ENCODE results near the gene XIAP. TPM values are rescaled to one million over a fixed set of nuclear protein-coding genes. Genes with fewer than 3 reads are reported as not detected.

The XIAP gene
- total and polyA plus RNA-seq, 9 of the 15 experiments (the other 6 are each of a cell fraction or from before 2014, with no cell fraction given): 5.7 to 40.5 (median 19.8) TPM

GRCh38 chrX:123960956-123961267, 101.1 kb downstream of the XIAP start:
- Histone ChIP-seq H3K27ac (ENCODE audit: extremely low read depth, low read depth, low read length) (peak overlapping the region; percentile 99), H3K4me2 (ENCODE audit: insufficient read depth, low read length) (peak overlapping the region; percentile 83), H3K79me2 (ENCODE audit: control insufficient read depth, insufficient read depth, low read length) (peaks cover 67% of the 10 kb centered on the region), H3K9me3 (replicated peaks; ENCODE audit: control insufficient read depth, insufficient read depth, low read depth, low read length) (no peaks in the 10 kb centered on the region), H3K9me1 (ENCODE audit: control insufficient read depth, insufficient read depth, low read length) (no peaks in the 10 kb centered on the region), H3K4me3 (peak overlapping the region; percentile 95), H2AFZ (ENCODE audit: low read depth, low read length) (peak overlapping the region; percentile 67), H4K20me1 (replicated peaks; ENCODE audit: control insufficient read depth, insufficient read depth, low read length) (no peaks in the 10 kb centered on the region; the same call in 1 of the 2 replicates), H3K36me3 (ENCODE audit: control insufficient read depth, insufficient read depth, low read length) (peaks cover 5% of the 10 kb centered on the region; the same call in 1 of the 3 replicates), H3K4me1 (replicated peaks in 1 of 2; ENCODE audit: control insufficient read depth in 2 of 2, insufficient read depth in 2 of 2, low read length in 2 of 2) (peaks cover 4 to 5% of the 10 kb centered on the region in 2 experiments; a peak in 2 of 5 replicates), H3K9ac (ENCODE audit: insufficient read depth in 1 of 2, low read depth in 2 of 2, low read length in 2 of 2) (peak overlapping the region; percentile 97 to 98), H3K27me3 (ENCODE audit: control insufficient read depth in 2 of 2, insufficient read depth in 2 of 2, low read length in 2 of 2) (no peaks in the 10 kb centered on the region)
- intact Hi-C loops (cut with micrococcal nuclease) (loop anchor here (5.0 kb wide), 2 partner anchors 261 to 386 kb away; partner anchors contain the start of gene SH2D1A), in situ Hi-C loops (cut with MboI) (no loop called here)
- ATAC-seq (no peak), DNase-seq (ENCODE audit: extremely low read depth in 1 of 4, low spot score in 3 of 4) (no peak), FAIRE-seq (no peak)
- CTCF ChIA-PET (ENCODE audit: low intra/inter-chr PET ratio): interaction anchor here (0.6 to 1.9 kb wide), 4 partner anchors 16 to 217 kb away, joined by 3 to 21 read pairs (median 8); no protein-coding TSS in a partner anchor
- POLR2A ChIA-PET: no interaction called here
- BruUV-seq (replicated peaks): TSS peak; percentile 40
- WGBS (ENCODE audit: insufficient coverage, low coverage, missing lambda C conversion rate): 0% methylated on average over 1 of the region's 13 CpGs
- no peak for TF ChIP-seq RFX5 (IDR thresholded peaks at IDR 0.05; ENCODE audit: low read depth, low read length)
- TF ChIP-seq THAP7 (CRISPR knock-in tag; IDR thresholded peaks at IDR 0.05): no peak
- no peak for TF ChIP-seq FOXK1 (CRISPR knock-in tag; IDR thresholded peaks at IDR 0.05; ENCODE audit: borderline replicate concordance)
- no peak for TF ChIP-seq CCAR2 (IDR thresholded peaks at IDR 0.05; ENCODE audit: low read depth, low read length)
- peak; percentile 1; the same call in 1 of the 2 replicates for TF ChIP-seq POLR2AphosphoS5 (IDR thresholded peaks at IDR 0.05; ENCODE audit: control insufficient read depth, insufficient read depth, low read depth, low read length)
- TF ChIP-seq KDM4B (IDR thresholded peaks at IDR 0.05; ENCODE audit: borderline replicate concordance in 2 of 2, low read depth in 1 of 2): no peak; a peak in 1 of 4 replicates
- no peak for TF ChIP-seq PCBP2 (IDR thresholded peaks at IDR 0.05; ENCODE audit: low read depth, low read length, poor library complexity, severe bottlenecking)
- no peak for TF ChIP-seq PHF8 (IDR thresholded peaks at IDR 0.05; ENCODE audit: borderline replicate concordance, low read length)
- TF ChIP-seq CBFA2T3 (IDR thresholded peaks at IDR 0.05): no peak
- 0 out of 2 replicates have a peak, but pooled peaks have one; percentile 6 for TF ChIP-seq SUPT5H (IDR thresholded peaks at IDR 0.05)
- TF ChIP-seq ZNF79 (CRISPR knock-in tag; IDR thresholded peaks at IDR 0.05; ENCODE audit: low read depth): no peak
- TF ChIP-seq MBD2 (IDR thresholded peaks at IDR 0.05; ENCODE audit: borderline replicate concordance, low read depth): 0 out of 2 replicates have a peak, but pooled peaks have one; percentile 27
- TF ChIP-seq JUN (IDR thresholded peaks at IDR 0.05; ENCODE audit: borderline replicate concordance, low read depth, low read length): no peak
- TF ChIP-seq JUN (CRISPR knock-in tag; IDR thresholded peaks at IDR 0.05; ENCODE audit: borderline replicate concordance): no peak
- TF ChIP-seq ELF4 (CRISPR knock-in tag; IDR thresholded peaks at IDR 0.05): no peak
- TF ChIP-seq E2F5 (CRISPR knock-in tag; IDR thresholded peaks at IDR 0.05): no peak
- TF ChIP-seq NFXL1 (CRISPR knock-in tag; IDR thresholded peaks at IDR 0.05): no peak
- TF ChIP-seq ZNF511 (CRISPR knock-in tag; IDR thresholded peaks at IDR 0.05): no peak
- TF ChIP-seq ZBTB33 (CRISPR knock-in tag; IDR thresholded peaks at IDR 0.05): no peak
- no peak for TF ChIP-seq MED1 (CRISPR knock-in tag; IDR thresholded peaks at IDR 0.05; ENCODE audit: borderline replicate concordance)
